CD4-positive, CD25-positive, alpha-beta regulatory T cell (primary cell): Measurements from ENCODE around the gene FAM210B. TPM values are rescaled to one million over a fixed set of nuclear protein-coding genes. Genes with fewer than 3 reads are reported as not detected.

Experiments
- polyA plus RNA-seq, 4 donors: library from polyadenylated mRNA; unstranded; fragments of 300-500 nt; fragmentation: Illumina TruSeq; gene quantifications; one replicate each; pipeline ENCODE4 v1.2.3, GENCODE V29; 2021
- total RNA-seq: library from RNA; stranded (reverse); gene quantifications from one replicate; pipeline ENCODE4 v1.2.3, GENCODE V29; 2022

The FAM210B gene
- total and polyA plus RNA-seq, 5 donors from 2014 or later = 14.8 to 40.3 (median 35.2) TPM

Other genes with a start within 250 kb of the FAM210B start
- gene MC3R, start 110.2 kb upstream of the FAM210B start, total RNA-seq = not detected
- not detected for gene MC3R, start 110.2 kb upstream of the FAM210B start, polyA plus RNA-seq
- 3.6 TPM for gene AURKA, start 33.2 kb downstream of the FAM210B start, total RNA-seq
- gene AURKA, start 33.2 kb downstream of the FAM210B start, polyA plus RNA-seq = 1 to 10 TPM; 2.1 to 4.2 (median 3.5) TPM
- gene CSTF1, start 33.7 kb downstream of the FAM210B start, total RNA-seq = 24.5 TPM
- gene CSTF1, start 33.7 kb downstream of the FAM210B start, polyA plus RNA-seq = 10 to 100 TPM; 48.8 to 61.7 (median 56.4) TPM
- gene CASS4, start 53.3 kb downstream of the FAM210B start, total RNA-seq = 9.8 TPM
- 1 to 10 TPM in 3 of 4 donors, under 1 TPM in 1; 0.96 to 4.0 (median 2.9) TPM for gene CASS4, start 53.3 kb downstream of the FAM210B start, polyA plus RNA-seq
- gene RTF2, start 109.7 kb downstream of the FAM210B start, total RNA-seq = 74.3 TPM
- gene RTF2, start 109.7 kb downstream of the FAM210B start, polyA plus RNA-seq = 100 to 1,000 TPM; 110 to 133 (median 123) TPM
- gene FAM209A, start 165.8 kb downstream of the FAM210B start, total RNA-seq = 6.1 TPM
- 1 to 10 TPM in 1 of 4 donors, under 1 TPM in 3; 0.43 to 1.1 (median 0.58) TPM for gene FAM209A, start 165.8 kb downstream of the FAM210B start, polyA plus RNA-seq
- 1.3 TPM for gene FAM209B, start 174.3 kb downstream of the FAM210B start, total RNA-seq
- gene FAM209B, start 174.3 kb downstream of the FAM210B start, polyA plus RNA-seq = under 1 TPM in 1 of 4 donors, not detected in 3; 0.96 TPM